RWPE2 (cell line): ENCODE data around the gene ANO8.
A peak's percentile ranks its signal among the peaks of the same experiment; 100 is the strongest.
"Not testable (repeated sequence)": the region's sequence is repeated elsewhere in the genome, so short reads cannot be mapped to it uniquely, and the experiment has no call there.

ENCODE experiments used
- ATAC-seq: fragments of 200-7000 bp; cut with Tn5 transposase; 3 replicates; pipeline ENCODE4 v1.9.1; 2021; ENCODE audit warnings: low read depth
- DNase-seq: peaks from one replicate; pipeline ENCODE4 v3.0.0-alpha.2; 2020; ENCODE audit warnings: low spot score
- H3K27ac ChIP-seq: fragments of 450-650 bp; 2 replicates; pipeline ENCODE4 v1.5.1; 2017; ENCODE audit warnings: mild to moderate bottlenecking; ENCODE audit not compliant: poor library complexity, severe bottlenecking
- H3K27me3 ChIP-seq: fragments of 250-450 bp; sonication (Bioruptor Pico); 2 replicates; pipeline ENCODE4 v1.5.1; 2021; ENCODE audit warnings: mild to moderate bottlenecking, moderate library complexity; ENCODE audit not compliant: insufficient read depth, poor library complexity, severe bottlenecking
- H3K36me3 ChIP-seq: fragments of 250-450 bp; sonication (Bioruptor Pico); 2 replicates; pipeline ENCODE4 v1.5.1; 2020; ENCODE audit warnings: low read depth, mild to moderate bottlenecking, moderate library complexity
- H3K4me1 ChIP-seq: fragments of 250-450 bp; sonication (Bioruptor Pico); 2 replicates; pipeline ENCODE4 v1.5.1; 2021; ENCODE audit warnings: mild to moderate bottlenecking, moderate library complexity; ENCODE audit not compliant: insufficient read depth, poor library complexity, severe bottlenecking
- H3K4me3 ChIP-seq: fragments of 250-450 bp; sonication (Bioruptor Pico); 2 replicates; pipeline ENCODE4 v1.5.1; 2021; ENCODE audit warnings: mild to moderate bottlenecking, moderate library complexity; ENCODE audit not compliant: severe bottlenecking
- H3K9me3 ChIP-seq: fragments of 250-450 bp; sonication (Bioruptor Pico); 2 replicates; pipeline ENCODE4 v1.5.1; 2021; ENCODE audit warnings: mild to moderate bottlenecking, moderate library complexity; ENCODE audit not compliant: severe bottlenecking
- TF ChIP-seq, protein P1 (sequence below): fragments of 450-650 bp; IDR thresholded peaks from one replicate; pipeline ENCODE4 v1.5.1; 2017; ENCODE audit warnings: mild to moderate bottlenecking, moderate library complexity; ENCODE audit not compliant: poor library complexity, severe bottlenecking

The ANO8 gene

GRCh38 chr19:17282488-17283125, 52.0 kb downstream of the ANO8 start:
- TF ChIP-seq, protein P1, sequence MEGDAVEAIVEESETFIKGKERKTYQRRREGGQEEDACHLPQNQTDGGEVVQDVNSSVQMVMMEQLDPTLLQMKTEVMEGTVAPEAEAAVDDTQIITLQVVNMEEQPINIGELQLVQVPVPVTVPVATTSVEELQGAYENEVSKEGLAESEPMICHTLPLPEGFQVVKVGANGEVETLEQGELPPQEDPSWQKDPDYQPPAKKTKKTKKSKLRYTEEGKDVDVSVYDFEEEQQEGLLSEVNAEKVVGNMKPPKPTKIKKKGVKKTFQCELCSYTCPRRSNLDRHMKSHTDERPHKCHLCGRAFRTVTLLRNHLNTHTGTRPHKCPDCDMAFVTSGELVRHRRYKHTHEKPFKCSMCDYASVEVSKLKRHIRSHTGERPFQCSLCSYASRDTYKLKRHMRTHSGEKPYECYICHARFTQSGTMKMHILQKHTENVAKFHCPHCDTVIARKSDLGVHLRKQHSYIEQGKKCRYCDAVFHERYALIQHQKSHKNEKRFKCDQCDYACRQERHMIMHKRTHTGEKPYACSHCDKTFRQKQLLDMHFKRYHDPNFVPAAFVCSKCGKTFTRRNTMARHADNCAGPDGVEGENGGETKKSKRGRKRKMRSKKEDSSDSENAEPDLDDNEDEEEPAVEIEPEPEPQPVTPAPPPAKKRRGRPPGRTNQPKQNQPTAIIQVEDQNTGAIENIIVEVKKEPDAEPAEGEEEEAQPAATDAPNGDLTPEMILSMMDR, result peak; percentile 93
- H3K9me3 ChIP-seq, result no peaks in the 10 kb centered on the region
- DNase-seq, result peak; percentile 83
- H3K36me3 ChIP-seq, result peaks cover 3% of the 10 kb centered on the region; the same call in 1 of the 2 replicates
- H3K4me3 ChIP-seq, result peak overlapping the region; percentile 31
- H3K27me3 ChIP-seq, result no peaks in the 10 kb centered on the region
- ATAC-seq, result peak; percentile 92
- H3K27ac ChIP-seq, result no peak overlapping the region
- H3K4me1 ChIP-seq, result no peaks in the 10 kb centered on the region

- TF ChIP-seq, protein P1, result no peak
- Histone ChIP-seq H3K36me3 (peaks cover 6% of the 10 kb centered on the region; the same call in 1 of the 2 replicates), H3K4me3 (peak within 1 kb of the TSS; percentile 31), H3K9me3 (no peaks in the 10 kb centered on the region), H3K27ac (no peak within 1 kb of the TSS), H3K27me3 (no peaks in the 10 kb centered on the region), H3K4me1 (no peaks in the 10 kb centered on the region)
- ATAC-seq (peak; percentile 24; the same call in 2 of the 3 replicates), DNase-seq (peak; percentile 65)
Observed at GRCh38 chr19:17281391-17282304, 53.0 kb downstream of the ANO8 start, which contains the start of gene ANKLE1. TSS of gene ANKLE1 (plus strand) at chr19:17281901. CDS start at chr19:17281921, 20 bp downstream.

DNA sequence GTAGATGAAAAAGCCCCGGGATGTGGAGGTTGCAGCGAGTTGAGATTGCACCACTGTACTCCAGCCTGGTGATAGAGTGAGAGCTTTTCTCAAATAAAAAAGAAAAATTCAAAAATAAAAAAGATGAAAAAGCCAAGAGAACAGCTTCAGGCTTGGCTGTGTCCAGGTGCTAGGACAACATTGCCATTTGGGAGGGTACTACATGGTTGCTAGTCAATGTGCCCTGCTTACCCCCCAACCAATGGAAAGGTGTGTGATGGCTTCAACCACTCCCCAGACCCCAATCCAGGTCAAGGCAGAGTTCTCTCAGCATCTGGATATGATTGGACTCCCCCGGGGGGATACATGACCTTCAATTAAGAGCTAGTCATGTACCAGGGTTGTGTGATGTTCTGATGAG, 55.2 kb downstream of the ANO8 start:
- Histone ChIP-seq H3K9me3 (no peaks in the 10 kb centered on the region), H3K27me3 (no peaks in the 10 kb centered on the region), H3K36me3 (peaks cover 28% of the 10 kb centered on the region), H3K27ac (no peak overlapping the region), H3K4me1 (no peaks in the 10 kb centered on the region), H3K4me3 (no peak overlapping the region)
- ATAC-seq, result no peak
- DNase-seq, result no peak
- TF ChIP-seq, protein P1, result no peak

DNA sequence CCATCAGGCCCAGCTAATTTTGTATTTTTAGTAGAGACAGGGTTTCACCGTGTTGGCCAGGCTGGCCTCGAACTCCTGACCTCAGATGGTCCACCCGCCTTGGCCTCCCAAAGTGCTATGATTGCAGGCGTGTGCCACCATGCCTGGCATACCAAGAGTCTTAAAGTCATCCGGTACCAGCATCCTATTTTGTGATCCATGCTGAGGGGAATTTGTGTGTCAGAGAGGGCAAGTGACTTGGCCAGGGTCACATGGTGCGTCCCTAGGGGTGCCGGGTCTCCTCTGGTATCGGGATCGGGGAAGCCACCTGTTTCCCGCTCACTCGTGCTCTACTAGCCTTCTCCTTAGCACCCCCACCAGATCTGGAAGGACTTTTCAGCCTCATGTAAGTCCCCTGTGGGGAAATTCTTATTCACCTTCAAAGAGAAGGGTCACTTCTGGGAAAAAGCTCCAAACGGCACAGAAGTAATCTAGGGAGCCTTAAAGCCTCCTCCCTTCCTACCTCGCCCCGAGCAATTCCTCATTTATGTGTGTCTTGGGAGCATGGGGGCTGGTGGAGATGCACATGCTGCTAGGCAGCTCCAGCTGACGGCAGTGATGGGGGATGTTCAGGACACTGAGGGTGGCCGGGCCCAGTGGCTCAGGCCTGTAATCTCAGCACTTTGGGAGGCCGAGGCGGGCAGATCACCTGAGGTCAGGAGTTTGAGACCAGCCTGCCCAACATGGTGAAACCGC, 59.0 kb downstream of the ANO8 start:
- H3K27me3 ChIP-seq, result no peaks in the 10 kb centered on the region
- H3K36me3 ChIP-seq, result peaks cover 52% of the 10 kb centered on the region
- TF ChIP-seq, protein P1, result no peak
- no peak overlapping the region for H3K4me3 ChIP-seq
- ATAC-seq, result no peak
- no peaks in the 10 kb centered on the region for H3K9me3 ChIP-seq
- H3K27ac ChIP-seq, result no peak overlapping the region
- H3K4me1 ChIP-seq, result no peaks in the 10 kb centered on the region
- DNase-seq, result no peak

DNA sequence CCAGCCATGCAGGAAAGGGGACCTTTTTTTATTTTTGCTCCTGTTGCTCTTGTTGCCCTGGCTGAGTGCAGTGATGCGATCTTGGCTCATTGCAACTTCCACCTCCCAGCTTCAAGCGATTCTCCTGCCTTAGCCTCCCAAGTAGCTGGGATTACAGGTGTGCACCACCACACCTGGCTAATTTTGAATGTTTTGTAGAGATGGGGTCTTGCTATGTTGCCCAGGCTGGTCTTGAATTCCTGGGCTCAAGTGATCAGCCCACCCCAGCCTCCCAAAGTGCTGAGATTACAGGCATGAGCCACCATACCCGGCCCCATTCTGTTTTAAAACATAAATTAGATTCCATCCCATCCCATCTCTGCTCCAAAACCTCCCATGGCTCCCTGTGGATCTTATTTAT, 59.8 kb downstream of the ANO8 start:
- not testable (repeated sequence) for ATAC-seq, H3K9me3 ChIP-seq

More for the DNA sequence above, 59.8 kb downstream of the ANO8 start:
- not testable (repeated sequence) for H3K27ac ChIP-seq, H3K4me1 ChIP-seq, H3K27me3 ChIP-seq, DNase-seq, H3K4me3 ChIP-seq
- peaks cover 58% of the 10 kb centered on the region for H3K36me3 ChIP-seq
